HG03064 (cell line): ENCODE data around the gene INPP5D.
A peak's percentile ranks its signal among the peaks of the same experiment; 100 is the strongest.

Experiments
- ATAC-seq: cut with Tn5 transposase; IDR thresholded peaks from one replicate; pipeline ENCODE4 v1.9.1; 2021; ENCODE audit warnings: low read depth; ENCODE audit not compliant: unreplicated experiment

Gene INPP5D

DNA sequence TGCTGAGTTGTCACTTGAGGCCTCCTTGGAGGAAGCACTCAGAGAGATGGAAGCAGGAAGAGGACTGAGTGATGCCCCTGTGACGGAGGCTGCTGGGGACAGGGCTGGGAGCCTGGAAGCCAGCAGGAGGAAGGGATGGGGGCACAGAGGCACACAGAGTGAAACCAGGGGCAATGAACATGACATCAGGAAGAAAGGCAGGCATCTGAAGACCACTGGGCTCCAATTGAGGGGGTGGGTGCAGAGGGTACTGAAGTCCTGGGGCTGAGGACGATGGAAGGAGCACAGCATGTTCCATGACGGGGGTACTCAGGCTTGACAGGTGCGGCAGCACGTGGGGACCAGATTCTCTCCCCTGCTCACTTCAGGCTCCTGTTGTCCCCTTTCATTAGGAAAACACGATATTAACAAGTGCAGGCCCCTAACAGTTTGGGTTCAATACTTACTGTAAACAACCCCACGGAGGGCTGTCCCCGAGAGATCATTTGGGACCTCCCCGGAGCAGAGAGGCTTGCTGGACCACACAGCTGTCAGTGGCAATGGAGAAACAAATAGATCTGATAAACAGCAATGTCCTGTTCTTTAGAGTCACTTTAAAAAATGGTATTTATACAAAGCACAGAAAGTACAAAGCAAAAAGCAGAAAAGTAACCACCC lies 8.7 kb downstream of the INPP5D start:
- ATAC-seq = no peak

DNA sequence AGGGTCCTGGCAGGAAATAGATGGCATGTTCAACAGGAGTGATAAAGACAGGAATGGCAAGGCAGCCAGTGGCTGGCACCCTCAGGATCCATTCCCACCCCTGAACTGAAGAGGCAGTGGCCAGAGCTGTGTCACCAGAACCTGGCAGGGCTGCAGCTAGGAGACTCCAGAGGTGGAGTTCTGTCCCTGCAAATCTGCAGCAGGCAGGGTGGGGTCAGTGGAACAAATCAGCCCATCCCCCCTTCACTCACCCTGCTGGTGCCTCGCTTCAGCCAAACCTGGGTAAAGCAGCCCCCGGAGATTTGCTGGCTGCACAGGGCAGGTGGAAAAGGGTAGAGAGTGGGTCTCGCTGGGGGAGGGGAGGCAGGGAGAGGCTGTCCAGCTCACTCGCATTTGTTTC lies 12.7 kb downstream of the INPP5D start:
- ATAC-seq = no peak

DNA sequence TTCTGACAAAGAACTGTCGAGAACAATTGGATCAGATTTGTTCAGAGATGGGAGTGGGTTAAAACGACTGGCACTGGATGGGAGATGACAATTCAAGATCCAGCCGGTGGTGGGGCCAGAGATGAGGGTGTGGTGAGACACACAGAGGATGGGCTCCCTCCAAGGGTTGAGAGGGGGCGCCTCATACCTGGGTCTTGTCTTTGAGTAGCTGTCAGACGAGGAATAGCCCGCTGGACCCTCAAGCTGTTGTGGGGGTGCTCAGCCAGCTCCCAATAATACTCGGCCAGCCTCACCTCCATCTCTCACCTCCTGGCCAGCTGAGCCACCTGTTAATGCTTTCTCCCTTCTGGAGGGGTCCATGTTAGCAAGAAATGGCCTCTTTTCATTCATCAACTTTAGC lies 14.0 kb downstream of the INPP5D start:
- ATAC-seq = no peak

DNA sequence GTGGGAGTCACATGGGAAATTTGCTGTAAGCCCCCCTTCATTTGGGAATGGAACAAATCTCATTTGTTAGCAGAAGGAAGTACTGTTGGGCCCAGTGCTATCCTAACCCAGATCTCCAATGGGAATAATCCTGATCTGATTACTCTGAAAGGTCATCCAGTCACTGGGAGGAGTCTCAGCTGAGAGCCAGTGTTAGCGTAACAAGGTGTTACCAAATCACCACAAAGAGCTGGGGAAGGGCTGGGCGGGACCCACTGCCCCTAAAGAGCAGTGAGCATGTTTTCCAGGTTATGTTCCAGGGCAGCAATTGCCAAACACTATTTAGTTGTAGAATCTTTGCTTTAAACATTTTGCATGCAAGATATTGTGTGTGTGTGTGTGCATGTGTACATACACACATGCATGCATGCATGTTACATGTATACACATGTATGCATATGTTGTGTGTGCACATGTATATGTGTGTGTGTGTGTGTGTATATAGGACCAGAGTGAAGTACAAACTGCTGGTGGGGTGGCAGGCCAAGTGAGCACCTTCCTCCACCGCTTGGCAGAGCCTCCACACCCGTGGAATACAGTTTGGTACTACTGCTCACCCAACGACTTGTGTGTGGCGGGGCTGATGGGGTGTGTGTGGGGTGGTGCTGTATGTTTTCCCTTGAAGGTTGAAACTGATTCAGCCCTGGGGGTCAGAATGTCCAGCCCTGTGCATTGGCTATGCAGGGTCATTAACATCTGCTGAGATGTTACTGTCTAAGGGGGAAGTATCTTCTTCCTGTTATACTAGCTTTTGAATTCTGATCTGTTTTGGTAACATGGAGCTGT lies 15.2 kb downstream of the INPP5D start:
- peak; percentile 27 for ATAC-seq

DNA sequence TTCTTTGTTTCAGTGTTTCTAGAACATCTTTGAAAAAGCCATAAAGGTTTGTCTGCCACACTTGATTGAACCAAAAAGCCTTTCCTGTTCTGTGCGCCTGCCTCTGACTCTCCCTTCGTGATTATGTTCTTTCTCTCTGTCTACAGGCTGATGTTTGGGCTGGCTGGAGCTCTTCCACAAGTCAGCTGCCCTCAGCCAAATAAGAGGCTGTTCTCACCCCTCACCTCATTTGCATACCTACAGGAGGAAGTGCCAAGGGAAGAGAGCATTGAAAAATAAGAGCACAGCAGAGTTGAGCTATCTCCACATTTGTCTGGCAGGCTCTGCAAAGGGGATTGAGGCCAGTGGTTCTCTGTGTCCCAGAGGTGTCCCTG lies 15.8 kb downstream of the INPP5D start:
- ATAC-seq = peak; percentile 44

DNA sequence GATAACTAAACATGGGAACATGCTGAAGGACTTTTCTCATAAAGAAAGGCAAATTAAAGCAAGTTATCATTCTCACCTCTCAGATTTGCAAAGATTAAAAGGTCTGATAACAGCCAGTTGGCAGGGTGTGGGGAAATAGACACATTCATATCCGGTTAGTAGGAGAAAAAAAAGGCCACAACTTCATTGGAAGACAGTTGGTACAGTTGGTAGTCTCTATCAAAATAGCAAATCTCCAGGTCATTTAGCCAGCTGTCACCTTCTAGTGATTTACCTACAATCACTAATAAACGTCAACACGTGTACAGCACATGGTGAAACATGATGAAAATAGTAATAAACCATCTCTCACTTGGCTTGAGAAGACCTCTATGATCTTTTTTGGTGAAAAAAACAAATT lies 16.6 kb downstream of the INPP5D start:
- ATAC-seq = no peak

DNA sequence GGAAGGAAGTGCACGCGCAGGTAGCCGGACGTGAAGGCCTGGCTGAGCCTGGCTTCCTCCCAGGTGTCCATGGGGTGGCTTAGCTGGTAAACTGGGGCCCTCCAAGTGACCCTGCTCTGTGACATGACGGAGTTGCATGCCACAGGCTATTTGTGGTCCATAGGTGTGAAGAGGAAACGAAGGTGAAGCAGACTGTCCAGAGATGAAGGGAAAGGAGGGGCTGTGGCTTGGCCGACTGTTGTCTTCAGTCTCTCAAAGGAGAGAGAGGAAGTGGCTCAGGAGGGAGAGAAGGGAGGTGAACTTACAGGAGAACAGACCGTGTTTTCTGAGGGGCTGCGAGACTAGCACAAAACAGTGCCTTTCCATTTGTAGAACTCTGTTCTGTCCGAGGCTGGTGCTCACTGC lies 19.3 kb downstream of the INPP5D start:
- ATAC-seq = no peak

DNA sequence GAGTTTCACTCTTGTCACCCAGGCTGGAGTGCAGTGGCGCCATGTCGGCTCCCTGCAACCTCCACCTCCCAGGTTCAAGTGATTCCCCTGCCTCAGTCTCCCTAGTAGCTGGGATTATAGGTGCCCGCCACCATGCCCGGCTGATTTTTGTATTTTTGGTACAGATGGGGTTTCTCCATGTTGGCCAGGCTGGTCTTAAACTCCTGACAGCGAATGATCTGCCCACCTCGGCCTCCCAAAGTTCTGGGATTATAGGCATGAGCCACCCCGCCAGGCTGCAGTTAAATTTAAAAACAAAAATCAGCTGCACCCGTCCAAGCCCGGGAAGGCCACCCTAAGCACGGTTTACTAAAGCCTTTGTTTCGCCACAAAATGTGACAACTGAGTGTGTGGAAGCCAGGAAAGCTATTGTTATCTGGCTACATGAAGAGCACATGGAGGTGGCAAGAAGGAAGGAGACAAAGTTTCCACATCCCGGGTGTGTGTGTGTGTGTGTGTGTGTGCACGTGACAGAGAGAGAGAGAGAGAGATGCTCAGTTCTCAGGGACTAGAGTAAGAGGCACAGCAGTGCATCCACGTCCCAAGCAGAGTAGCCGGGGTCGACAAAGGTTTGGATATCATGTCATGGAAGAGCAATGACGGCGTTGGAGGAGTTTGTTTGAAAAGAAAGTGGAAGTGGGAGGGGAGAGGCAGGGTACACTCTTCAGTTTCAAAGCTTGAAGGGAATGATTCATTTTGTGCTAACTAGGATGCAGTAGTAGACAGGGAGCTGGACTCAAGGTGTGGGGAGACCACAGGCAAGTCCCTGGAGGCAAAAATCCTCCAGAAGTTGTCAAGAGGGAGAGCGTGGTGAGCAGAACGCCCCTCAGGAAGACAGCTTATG lies 20.1 kb downstream of the INPP5D start:
- ATAC-seq = no peak

DNA sequence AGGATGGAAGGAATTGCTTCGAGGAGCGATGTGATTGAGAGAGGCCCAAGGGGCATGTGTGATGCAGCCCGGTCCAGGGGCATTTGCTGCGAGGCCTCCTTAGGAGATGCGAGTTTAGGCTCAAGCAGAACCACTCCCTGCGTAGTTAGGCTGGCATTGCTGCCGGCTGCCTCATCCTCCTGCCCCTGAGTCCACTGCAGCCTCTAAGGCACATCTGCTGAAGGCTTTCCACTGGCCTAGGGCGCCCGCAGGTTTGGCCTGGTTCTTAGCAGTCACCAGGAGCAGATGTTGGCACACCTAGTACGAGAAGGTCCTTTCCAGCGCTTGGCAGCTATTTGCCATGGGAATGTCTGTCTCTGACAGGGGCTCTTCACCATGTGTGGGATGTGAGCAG lies 20.7 kb downstream of the INPP5D start:
- no peak for ATAC-seq

DNA sequence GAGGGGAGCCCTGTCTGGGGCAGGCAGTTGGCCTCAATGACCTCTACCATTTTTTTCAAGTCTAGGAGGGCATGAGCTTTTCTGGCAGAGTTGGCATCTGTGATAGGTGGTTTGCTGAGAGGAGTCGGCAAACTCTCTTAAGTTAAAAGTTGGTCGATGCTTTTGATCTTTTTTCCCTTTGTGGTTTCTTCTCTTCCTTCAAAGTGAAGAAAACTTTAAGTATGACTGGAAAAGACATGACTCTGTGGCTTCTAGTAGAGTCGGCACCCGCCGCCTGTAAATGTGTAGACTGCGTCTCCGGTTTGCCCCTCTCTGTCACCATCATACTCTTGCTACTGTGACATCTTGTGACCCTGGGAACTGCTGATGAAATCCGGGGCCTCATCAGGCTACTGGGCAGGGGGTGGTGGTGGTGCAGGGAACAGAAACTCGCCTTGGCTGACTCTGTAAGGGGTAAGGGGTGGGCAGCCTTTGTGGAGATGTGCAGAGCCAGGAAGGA lies 21.1 kb downstream of the INPP5D start:
- ATAC-seq = no peak

DNA sequence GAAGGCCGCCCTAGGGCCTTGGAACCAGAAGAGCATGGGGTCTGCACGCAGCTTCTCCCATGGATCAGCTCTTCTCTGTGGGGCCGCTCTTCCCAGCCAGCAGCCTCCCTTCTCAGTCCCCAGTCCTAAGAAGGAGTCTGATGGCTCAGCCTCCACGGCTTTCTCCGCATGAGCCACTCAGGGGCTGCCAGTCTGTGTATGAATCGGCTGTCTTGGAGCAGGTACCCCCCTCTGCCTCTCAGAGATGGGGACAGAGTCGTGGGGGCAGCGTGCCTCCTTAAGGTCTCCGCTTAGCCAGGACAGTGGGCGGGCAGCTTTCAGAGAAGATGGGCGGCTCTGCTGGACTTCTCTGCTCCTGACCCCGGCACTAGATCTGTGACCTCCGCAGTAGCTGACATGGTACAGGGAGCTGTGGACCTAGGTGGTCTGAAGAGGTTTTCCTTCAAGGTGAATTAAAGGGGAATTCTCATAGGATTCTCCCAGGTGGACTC lies 21.6 kb downstream of the INPP5D start:
- peak; percentile 0 for ATAC-seq

DNA sequence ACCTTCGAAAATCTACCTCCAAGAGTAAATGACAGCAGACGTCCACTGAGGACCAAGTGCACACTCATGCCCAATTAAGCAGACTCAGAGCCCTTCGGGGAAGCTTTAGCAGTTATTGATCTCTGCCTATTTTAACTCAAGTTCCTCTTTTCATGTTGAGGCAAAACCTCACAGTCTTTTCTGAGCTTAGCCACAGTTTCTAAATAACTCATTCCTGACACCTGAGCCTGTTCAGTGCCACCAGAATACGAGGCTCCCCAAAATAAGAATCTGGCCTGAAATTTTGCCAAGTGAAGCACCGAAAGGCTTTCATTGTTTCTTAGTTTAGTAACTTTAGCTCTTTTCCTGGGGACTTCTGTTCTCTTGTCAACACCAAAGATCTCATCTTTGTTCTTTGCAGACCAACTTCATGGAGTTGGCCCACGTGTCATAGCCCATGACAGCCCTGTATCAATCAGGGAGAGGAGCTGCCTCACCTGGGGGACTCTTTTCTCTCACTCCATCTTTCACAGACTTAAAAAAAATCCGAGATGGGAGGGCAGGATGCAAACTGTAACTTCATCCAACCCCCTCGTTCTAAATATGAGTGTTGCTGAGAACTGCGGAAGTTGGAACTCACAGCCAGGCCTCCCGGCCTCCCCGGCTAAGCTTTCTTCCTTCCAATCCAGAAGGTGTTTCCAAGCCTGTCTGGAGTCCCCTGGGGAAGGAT lies 22.2 kb downstream of the INPP5D start:
- ATAC-seq = peak; percentile 39

DNA sequence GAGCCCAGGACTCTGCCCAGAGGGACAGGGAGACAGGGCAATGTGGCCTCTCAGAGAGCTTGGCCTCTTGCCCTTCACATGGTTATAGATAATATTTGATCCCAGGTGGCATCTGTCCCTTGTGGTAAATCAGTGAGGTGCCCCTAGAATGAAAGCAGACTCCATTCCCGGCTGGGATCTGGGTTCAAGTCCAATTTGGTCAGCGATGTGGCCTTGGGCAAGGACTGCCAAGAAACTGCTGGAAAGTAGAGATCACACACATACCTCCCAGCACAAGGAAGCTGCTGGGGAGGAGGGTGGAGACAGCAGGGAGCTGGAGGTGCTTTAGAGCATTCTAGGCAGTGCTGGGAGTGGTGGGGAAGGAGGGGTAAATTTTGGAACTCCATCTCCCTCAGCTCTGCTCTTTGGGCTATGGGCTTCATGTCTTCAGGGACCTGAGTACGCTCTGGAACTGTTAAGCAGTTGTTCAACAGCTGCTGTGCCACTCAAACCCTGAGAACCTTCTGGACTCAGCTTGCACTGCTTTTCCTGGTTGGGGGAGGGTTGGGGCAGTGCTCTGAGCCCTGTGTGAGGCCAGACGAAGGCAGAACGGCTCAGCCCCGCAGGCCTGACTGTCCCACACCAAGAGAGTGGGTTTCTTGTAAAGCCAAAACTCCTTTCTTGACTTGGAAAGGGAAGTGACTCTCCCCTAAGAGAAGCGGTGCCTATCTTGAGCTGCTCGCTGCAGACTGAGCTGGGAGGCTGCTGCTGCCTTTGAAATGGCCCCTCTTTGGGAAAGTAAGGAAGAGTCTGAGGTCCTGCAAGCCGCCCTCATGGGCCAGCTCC lies 23.0 kb downstream of the INPP5D start:
- ATAC-seq = no peak

DNA sequence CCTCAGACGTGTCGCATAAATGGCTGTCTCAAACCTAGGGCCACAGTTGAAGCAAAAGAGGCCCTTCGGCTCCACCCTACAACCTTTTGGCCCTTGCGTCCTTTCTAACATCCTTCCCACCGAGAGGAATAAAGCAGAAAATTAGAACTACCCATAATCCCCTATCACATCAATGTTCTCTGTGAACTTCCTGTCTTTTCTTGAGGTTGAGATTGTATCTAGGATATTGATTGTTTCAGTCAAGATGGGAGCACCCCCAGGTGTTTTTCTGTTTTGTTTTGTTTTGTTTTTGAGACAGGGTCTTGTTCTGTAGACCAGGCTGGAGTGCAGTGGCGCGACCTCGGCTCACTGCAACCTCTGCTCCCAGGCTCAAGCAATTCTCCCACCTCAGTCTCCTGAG lies 23.6 kb downstream of the INPP5D start:
- ATAC-seq = no peak

DNA sequence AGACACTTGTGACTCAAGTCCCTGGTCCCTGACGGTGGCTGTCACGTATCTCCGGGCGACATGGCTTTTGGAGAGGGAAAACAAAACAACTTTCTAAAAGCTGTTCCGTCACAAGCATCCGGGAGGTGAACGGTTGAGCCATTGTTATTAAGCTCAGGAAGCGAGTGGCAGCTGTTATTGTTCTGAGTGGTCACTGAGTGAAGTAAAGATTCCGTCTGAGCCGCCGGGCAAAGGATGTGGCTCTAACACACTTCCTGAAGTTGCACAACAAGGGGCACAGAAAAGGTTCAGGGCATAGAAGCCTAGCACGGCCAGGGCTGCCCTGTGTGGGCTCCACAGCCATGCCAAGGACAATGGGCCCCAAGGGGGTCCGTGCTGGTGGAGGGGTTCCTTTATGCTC lies 24.3 kb downstream of the INPP5D start:
- ATAC-seq = no peak

DNA sequence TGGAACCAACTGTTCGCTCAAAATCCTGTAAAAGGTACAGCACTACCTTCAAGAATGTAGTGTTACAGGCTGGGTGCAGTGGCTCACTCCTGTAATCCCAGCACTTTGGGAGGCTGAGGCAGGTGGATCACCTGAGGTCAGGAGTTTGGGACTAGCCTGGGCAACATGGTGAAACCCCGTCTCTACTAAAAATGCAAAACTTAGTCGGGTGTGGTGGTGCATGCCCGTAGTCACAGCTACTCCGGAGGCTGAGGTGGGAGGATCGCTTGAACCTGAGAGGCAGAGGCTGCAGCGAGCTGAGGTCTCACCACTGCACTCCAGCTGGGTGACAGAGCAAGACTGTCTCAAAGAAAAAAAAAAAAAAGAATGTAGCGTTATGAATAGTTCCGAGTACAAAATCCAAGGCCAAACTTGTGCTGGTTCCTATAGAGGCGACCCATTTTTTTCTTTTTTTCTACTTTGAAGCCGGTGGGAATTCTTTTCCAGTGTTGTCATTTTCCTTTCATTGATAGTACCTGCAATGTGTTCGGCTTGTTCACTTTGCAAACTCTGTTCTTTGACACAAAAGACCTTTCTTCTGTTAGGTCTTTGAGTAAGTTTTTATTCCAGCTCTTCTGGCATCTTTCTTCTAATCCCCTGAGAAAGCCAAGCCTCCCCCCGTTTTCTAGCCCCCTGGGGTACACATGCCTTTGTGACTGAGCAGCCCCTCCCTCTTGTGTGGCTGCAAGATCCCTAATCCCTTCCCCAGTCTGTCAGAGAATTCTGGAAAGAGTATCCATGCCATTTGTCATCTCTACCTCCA lies 25.1 kb downstream of the INPP5D start:
- no peak for ATAC-seq

DNA sequence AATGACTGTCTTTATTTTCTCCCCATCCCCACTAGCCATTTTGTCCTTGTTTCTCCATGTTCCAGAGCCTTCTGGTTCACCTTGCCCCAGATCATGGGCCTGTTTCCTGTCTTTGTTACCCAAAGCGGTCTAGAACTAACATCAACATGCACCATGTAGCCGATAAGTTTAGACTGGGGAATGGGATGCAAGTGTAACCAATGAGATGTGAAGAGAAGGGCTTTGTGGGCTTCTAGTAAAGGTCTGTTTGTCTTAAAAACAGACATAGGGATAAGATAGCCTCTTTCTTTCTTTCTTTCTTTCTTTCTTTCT lies 25.7 kb downstream of the INPP5D start:
- no peak for ATAC-seq

DNA sequence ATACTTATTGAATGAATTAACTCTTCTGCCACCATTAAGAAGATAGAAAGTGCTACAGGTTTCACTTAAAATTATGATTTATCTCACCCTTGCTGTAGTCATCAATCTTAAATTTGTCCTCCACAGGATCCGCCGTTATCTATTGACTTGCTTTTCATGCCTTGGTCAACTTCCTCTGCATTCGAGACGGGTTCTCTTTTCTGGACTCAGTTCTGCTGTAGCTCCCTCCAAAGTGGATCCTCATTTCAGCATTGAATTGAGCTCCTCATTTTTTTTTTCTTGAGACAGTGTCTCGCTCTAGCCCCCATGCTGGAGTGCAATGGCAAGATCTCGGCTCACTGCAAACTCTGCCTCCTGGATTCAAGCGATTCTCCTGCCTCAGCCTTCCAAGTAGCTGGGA lies 27.6 kb downstream of the INPP5D start:
- ATAC-seq = no peak

DNA sequence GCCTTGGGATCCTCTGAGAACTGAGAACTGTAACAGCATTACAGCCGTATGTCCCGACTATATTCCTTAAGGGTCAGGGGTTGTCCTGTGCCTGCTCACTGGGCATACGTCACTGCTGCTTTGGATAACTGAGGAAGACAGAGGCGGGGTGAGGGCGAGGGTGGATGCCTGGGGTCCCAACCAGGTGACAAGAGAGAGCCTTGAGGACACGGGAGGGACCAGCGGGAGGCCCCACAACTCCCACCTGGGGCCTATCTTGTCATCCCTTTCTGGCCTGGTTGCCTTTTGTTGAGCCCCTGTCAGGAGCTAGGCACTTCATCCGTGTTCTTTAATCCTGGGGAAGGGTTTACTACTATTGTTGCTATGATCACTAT lies 28.8 kb downstream of the INPP5D start:
- ATAC-seq = no peak
